ENCODE results near the gene PIP4K2C.

DNA sequence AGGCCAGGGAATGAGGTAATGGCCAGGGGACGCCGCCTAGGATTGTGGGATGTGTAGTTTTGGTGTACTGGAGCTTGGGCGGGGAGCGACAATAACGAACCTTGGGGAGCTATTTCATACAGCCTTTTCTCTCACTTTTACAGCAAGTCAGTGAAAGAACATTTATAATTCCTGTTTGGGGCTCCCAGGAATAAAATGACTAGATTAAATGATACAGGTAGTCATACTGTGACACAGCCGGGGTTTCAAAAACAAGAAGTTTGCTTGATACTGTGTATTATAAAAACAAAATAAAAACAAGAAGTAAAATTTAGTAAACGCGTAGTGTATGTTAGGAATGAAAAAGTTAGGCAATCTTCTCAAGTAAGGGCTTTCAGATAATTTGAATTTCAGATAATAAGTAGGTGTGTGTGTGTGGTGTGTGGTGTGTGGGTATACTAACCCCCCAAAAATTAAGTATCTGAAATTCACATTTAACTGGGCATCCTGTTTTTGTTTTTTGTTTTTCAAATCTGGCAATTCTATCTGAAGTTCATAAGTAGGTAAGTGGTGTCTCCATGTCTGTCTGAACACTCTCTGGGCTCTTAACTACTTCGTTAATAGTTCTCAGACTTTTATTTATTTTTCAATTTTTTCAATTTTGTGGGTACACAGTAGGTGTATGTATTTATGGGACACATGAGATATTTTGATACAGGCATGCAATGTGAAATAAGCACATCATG lies 43.5 kb upstream of the PIP4K2C start:
- TF ChIP-seq, protein P1, sequence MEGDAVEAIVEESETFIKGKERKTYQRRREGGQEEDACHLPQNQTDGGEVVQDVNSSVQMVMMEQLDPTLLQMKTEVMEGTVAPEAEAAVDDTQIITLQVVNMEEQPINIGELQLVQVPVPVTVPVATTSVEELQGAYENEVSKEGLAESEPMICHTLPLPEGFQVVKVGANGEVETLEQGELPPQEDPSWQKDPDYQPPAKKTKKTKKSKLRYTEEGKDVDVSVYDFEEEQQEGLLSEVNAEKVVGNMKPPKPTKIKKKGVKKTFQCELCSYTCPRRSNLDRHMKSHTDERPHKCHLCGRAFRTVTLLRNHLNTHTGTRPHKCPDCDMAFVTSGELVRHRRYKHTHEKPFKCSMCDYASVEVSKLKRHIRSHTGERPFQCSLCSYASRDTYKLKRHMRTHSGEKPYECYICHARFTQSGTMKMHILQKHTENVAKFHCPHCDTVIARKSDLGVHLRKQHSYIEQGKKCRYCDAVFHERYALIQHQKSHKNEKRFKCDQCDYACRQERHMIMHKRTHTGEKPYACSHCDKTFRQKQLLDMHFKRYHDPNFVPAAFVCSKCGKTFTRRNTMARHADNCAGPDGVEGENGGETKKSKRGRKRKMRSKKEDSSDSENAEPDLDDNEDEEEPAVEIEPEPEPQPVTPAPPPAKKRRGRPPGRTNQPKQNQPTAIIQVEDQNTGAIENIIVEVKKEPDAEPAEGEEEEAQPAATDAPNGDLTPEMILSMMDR (conservative IDR thresholded peaks at IDR 0.05 in 1 of 2, IDR thresholded peaks at IDR 0.05 in 1 of 2; ENCODE audit: extremely low read depth in 1 of 2, insufficient read depth in 1 of 2, low read depth in 1 of 2, low read length in 2 of 2) = no peak
- no peak for TF ChIP-seq EZH2 (IDR thresholded peaks at IDR 0.05; ENCODE audit: borderline replicate concordance, low read length)
